Measurements from ENCODE around the gene SERPINB13.

The SERPINB13 gene

DNA sequence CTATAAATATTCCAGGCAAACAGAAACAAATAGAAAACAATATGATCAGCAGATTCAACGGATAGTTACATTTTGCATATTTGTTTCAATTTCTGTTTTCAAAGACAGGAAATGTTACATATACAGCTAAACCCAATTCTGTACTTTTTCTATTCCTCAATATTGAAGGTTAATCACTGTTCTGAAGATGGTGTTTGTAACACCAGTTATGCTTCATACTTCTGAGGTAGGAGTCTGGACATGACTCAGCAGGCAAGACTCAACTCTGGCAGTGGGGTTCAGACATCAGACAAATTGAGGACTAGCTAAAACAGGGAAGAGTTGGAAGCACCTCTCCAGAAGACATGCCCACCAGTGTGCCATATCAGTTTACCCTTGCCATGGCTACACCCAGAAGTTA lies 16.6 kb downstream of the SERPINB13 start:
- H3K9ac ChIP-seq (ENCODE audit: low read depth, low read length, poor library complexity) = no peak overlapping the region
- no peaks in the 10 kb centered on the region for H3K9me3 ChIP-seq (replicated peaks in 1 of 2; ENCODE audit: control insufficient read depth in 2 of 2, insufficient read depth in 1 of 2, low read depth in 1 of 2, low read length in 2 of 2)
- H3K27me3 ChIP-seq (ENCODE audit: control insufficient read depth in 3 of 3, insufficient read depth in 3 of 3, low read depth in 1 of 3, low read length in 3 of 3) = no peaks in the 10 kb centered on the region
- no CpG with 5 or more reads among the region's 1 CpG for WGBS, 2 donors (ENCODE audit: extremely low coverage in 2 of 2, insufficient read length in 2 of 2, insufficient replicate concordance in 1 of 2)
- H3K14ac ChIP-seq (ENCODE audit: low read length) = no peak overlapping the region
- no peaks in the 10 kb centered on the region for H3K4me1 ChIP-seq (ENCODE audit: control insufficient read depth in 2 of 2, insufficient read depth in 1 of 2, low read depth in 1 of 2, low read length in 2 of 2)
- no peak overlapping the region for H3K27ac ChIP-seq (replicated peaks; ENCODE audit: low read length)
- H3K4me2 ChIP-seq (ENCODE audit: insufficient read depth, low read length, poor library complexity, severe bottlenecking) = no peak overlapping the region
- H2AFZ ChIP-seq (ENCODE audit: low read length) = no peak overlapping the region
- H4K91ac ChIP-seq (ENCODE audit: low read depth, low read length, poor library complexity) = no peak overlapping the region
- H2BK120ac ChIP-seq (ENCODE audit: low read depth, low read length) = no peak overlapping the region
- no peak overlapping the region for H3K18ac ChIP-seq (ENCODE audit: low read length)
- no peak overlapping the region for H2BK5ac ChIP-seq (ENCODE audit: low read length)
- no peaks in the 10 kb centered on the region for H3K79me1 ChIP-seq (ENCODE audit: low read depth, low read length)
- no peaks in the 10 kb centered on the region for H3K36me3 ChIP-seq (replicated peaks in 1 of 2; ENCODE audit: control insufficient read depth in 2 of 2, insufficient read depth in 2 of 2, low read length in 2 of 2)
- DNase-seq (ENCODE audit: low spot score) = no peak
- H2AK5ac ChIP-seq (ENCODE audit: low read depth, low read length) = no peak overlapping the region
- no peak overlapping the region for H3K4ac ChIP-seq (ENCODE audit: low read length)
- no peak overlapping the region for H2BK12ac ChIP-seq (ENCODE audit: low read length)
- no peak overlapping the region for H2BK15ac ChIP-seq (ENCODE audit: low read length)
- no peak overlapping the region for H3K4me3 ChIP-seq (ENCODE audit: low read length in 2 of 2)
- no peak overlapping the region for H3K23ac ChIP-seq (ENCODE audit: low read depth, low read length, poor library complexity)
- no peak overlapping the region for H4K8ac ChIP-seq (ENCODE audit: low read depth, low read length)

DNA sequence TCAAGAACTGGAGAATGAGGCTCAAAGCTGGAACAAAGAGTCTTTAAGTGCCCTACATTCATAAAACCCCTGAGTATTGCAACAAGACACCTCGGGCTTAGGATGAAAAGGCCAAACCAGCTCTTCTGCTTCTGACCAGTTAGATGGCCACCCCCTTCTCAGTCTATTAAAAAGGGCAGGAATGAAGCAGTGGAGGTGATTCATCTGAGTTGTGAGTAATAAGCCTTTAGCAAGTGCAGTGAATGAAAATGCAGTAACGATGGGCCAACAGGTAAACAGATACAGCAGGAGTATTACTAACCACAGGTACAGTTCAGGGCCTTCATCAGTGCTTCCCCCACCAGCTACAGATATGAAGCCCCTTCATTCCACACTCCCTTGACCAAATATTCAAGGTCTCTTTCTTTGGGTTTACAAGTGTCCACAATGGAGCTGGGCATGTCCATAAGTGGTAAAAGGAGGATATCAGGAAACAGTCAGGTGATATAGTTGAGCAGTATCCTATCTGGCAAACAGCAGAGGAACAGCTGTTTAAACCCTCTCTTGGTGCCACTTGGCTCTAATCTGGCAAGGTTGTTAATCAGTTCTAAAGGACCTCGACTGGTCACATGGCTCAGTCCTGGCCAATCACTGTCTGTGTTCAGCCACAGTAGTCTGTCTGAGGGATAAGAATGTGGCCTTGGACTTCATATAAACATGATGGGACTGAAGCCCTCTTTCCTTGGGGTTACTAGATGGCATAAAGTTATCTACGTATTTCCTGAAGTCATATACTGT lies 17.8 kb downstream of the SERPINB13 start:
- DNase-seq (ENCODE audit: low spot score) = no peak
- WGBS, 2 donors (ENCODE audit: extremely low coverage in 2 of 2, insufficient read length in 2 of 2, insufficient replicate concordance in 1 of 2) = no CpG with 5 or more reads among the region's 4 CpGs
- H3K27ac ChIP-seq (replicated peaks; ENCODE audit: low read length) = no peak overlapping the region

DNA sequence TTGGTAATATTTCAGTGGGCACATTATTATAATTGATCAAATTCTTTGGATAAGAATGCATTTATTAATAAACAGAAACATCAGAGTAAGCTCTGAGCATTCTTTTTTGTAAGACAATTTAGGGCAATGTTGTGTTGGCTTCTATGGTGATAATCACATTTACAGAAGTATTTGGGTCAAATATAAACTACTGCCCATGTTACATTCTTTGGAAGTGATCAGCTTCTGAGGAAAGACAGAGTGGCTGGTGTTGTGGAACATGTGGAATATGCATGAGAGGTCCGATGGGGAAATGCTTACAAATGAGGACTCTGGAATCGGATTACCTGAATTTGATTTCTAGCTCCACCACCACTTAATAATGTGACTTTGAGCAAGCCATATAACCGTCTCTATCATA lies 19.4 kb downstream of the SERPINB13 start:
- H3K36me3 ChIP-seq (replicated peaks in 1 of 2; ENCODE audit: control insufficient read depth in 2 of 2, insufficient read depth in 2 of 2, low read length in 2 of 2) = no peaks in the 10 kb centered on the region
- WGBS, 2 donors (ENCODE audit: extremely low coverage in 2 of 2, insufficient read length in 2 of 2, insufficient replicate concordance in 1 of 2) = no CpG with 5 or more reads among the region's 3 CpGs
- no peak overlapping the region for H3K23ac ChIP-seq (ENCODE audit: low read depth, low read length, poor library complexity)
- no peak overlapping the region for H2BK12ac ChIP-seq (ENCODE audit: low read length)
- H3K79me1 ChIP-seq (ENCODE audit: low read depth, low read length) = no peaks in the 10 kb centered on the region
- DNase-seq (ENCODE audit: low spot score) = no peak
- H2BK15ac ChIP-seq (ENCODE audit: low read length) = no peak overlapping the region
- no peak overlapping the region for H2BK120ac ChIP-seq (ENCODE audit: low read depth, low read length)
- H3K4me1 ChIP-seq (ENCODE audit: control insufficient read depth in 2 of 2, insufficient read depth in 1 of 2, low read depth in 1 of 2, low read length in 2 of 2) = no peaks in the 10 kb centered on the region
- no peak overlapping the region for H3K4ac ChIP-seq (ENCODE audit: low read length)
- no peak overlapping the region for H3K4me3 ChIP-seq (ENCODE audit: low read length in 2 of 2)
- H2AK5ac ChIP-seq (ENCODE audit: low read depth, low read length) = no peak overlapping the region
- H3K18ac ChIP-seq (ENCODE audit: low read length) = no peak overlapping the region
- H2BK5ac ChIP-seq (ENCODE audit: low read length) = no peak overlapping the region
- no peak overlapping the region for H4K8ac ChIP-seq (ENCODE audit: low read depth, low read length)
- H3K14ac ChIP-seq (ENCODE audit: low read length) = no peak overlapping the region
- H3K27me3 ChIP-seq (ENCODE audit: control insufficient read depth in 3 of 3, insufficient read depth in 3 of 3, low read depth in 1 of 3, low read length in 3 of 3) = no peaks in the 10 kb centered on the region
- H3K27ac ChIP-seq (replicated peaks; ENCODE audit: low read length) = no peak overlapping the region
- no peak overlapping the region for H3K4me2 ChIP-seq (ENCODE audit: insufficient read depth, low read length, poor library complexity, severe bottlenecking)
- no peak overlapping the region for H4K91ac ChIP-seq (ENCODE audit: low read depth, low read length, poor library complexity)
- H2AFZ ChIP-seq (ENCODE audit: low read length) = no peak overlapping the region
- no peak overlapping the region for H3K9ac ChIP-seq (ENCODE audit: low read depth, low read length, poor library complexity)
- H3K9me3 ChIP-seq (replicated peaks in 1 of 2; ENCODE audit: control insufficient read depth in 2 of 2, insufficient read depth in 1 of 2, low read depth in 1 of 2, low read length in 2 of 2) = no peaks in the 10 kb centered on the region

More for the DNA sequence above, 17.8 kb downstream of the SERPINB13 start:
- no peak overlapping the region for H2AFZ ChIP-seq (ENCODE audit: low read length)
- H2BK12ac ChIP-seq (ENCODE audit: low read length) = no peak overlapping the region
- no peak overlapping the region for H2BK5ac ChIP-seq (ENCODE audit: low read length)
- no peak overlapping the region for H3K4me3 ChIP-seq (ENCODE audit: low read length in 2 of 2)
- H3K18ac ChIP-seq (ENCODE audit: low read length) = no peak overlapping the region
- H4K8ac ChIP-seq (ENCODE audit: low read depth, low read length) = no peak overlapping the region
- H3K27me3 ChIP-seq (ENCODE audit: control insufficient read depth in 3 of 3, insufficient read depth in 3 of 3, low read depth in 1 of 3, low read length in 3 of 3) = no peaks in the 10 kb centered on the region
- no peaks in the 10 kb centered on the region for H3K36me3 ChIP-seq (replicated peaks in 1 of 2; ENCODE audit: control insufficient read depth in 2 of 2, insufficient read depth in 2 of 2, low read length in 2 of 2)
- H3K4me1 ChIP-seq (ENCODE audit: control insufficient read depth in 2 of 2, insufficient read depth in 1 of 2, low read depth in 1 of 2, low read length in 2 of 2) = no peaks in the 10 kb centered on the region
- H3K9ac ChIP-seq (ENCODE audit: low read depth, low read length, poor library complexity) = no peak overlapping the region
- no peak overlapping the region for H2AK5ac ChIP-seq (ENCODE audit: low read depth, low read length)
- H3K79me1 ChIP-seq (ENCODE audit: low read depth, low read length) = no peaks in the 10 kb centered on the region
- H3K14ac ChIP-seq (ENCODE audit: low read length) = no peak overlapping the region
- no peak overlapping the region for H3K23ac ChIP-seq (ENCODE audit: low read depth, low read length, poor library complexity)
- H4K91ac ChIP-seq (ENCODE audit: low read depth, low read length, poor library complexity) = no peak overlapping the region
- H2BK120ac ChIP-seq (ENCODE audit: low read depth, low read length) = no peak overlapping the region
- no peak overlapping the region for H3K4ac ChIP-seq (ENCODE audit: low read length)
- H3K9me3 ChIP-seq (replicated peaks in 1 of 2; ENCODE audit: control insufficient read depth in 2 of 2, insufficient read depth in 1 of 2, low read depth in 1 of 2, low read length in 2 of 2) = no peaks in the 10 kb centered on the region
- H3K4me2 ChIP-seq (ENCODE audit: insufficient read depth, low read length, poor library complexity, severe bottlenecking) = no peak overlapping the region
- no peak overlapping the region for H2BK15ac ChIP-seq (ENCODE audit: low read length)

DNA sequence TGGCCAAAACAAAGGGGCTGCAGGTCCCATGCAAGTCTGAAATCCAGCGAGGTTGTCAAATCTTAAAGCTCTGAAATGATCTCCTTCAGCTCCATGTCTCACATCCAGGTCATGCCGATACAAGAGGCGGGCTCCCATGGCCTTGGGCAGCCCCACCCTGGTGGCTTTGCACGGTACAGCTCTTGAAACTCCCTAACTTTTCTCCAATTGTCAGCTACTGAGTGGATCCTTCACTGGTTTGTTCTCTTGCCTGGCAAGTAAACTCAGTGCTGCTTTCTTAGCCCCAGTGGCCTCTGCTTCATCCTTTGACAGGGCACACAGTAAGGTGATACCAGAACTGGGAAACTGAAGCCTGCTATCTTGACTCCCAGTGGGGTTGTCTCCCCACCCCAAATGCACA lies 26.3 kb downstream of the SERPINB13 start:
- Histone ChIP-seq H3K4ac (ENCODE audit: low read length) (no peak overlapping the region), H3K36me3 (replicated peaks in 1 of 2; ENCODE audit: control insufficient read depth in 2 of 2, insufficient read depth in 2 of 2, low read length in 2 of 2) (no peaks in the 10 kb centered on the region), H3K27me3 (ENCODE audit: control insufficient read depth in 3 of 3, insufficient read depth in 3 of 3, low read depth in 1 of 3, low read length in 3 of 3) (no peaks in the 10 kb centered on the region), H3K18ac (ENCODE audit: low read length) (no peak overlapping the region), H3K79me1 (ENCODE audit: low read depth, low read length) (no peaks in the 10 kb centered on the region), H2BK15ac (ENCODE audit: low read length) (no peak overlapping the region), H4K91ac (ENCODE audit: low read depth, low read length, poor library complexity) (no peak overlapping the region), H3K4me3 (ENCODE audit: low read length in 2 of 2) (no peak overlapping the region), H2AFZ (ENCODE audit: low read length) (no peak overlapping the region), H3K9ac (ENCODE audit: low read depth, low read length, poor library complexity) (no peak overlapping the region), H4K8ac (ENCODE audit: low read depth, low read length) (no peak overlapping the region), H2AK5ac (ENCODE audit: low read depth, low read length) (no peak overlapping the region), H3K9me3 (replicated peaks in 1 of 2; ENCODE audit: control insufficient read depth in 2 of 2, insufficient read depth in 1 of 2, low read depth in 1 of 2, low read length in 2 of 2) (no peaks in the 10 kb centered on the region), H3K4me2 (ENCODE audit: insufficient read depth, low read length, poor library complexity, severe bottlenecking) (no peak overlapping the region), H2BK120ac (ENCODE audit: low read depth, low read length) (no peak overlapping the region), H3K4me1 (ENCODE audit: control insufficient read depth in 2 of 2, insufficient read depth in 1 of 2, low read depth in 1 of 2, low read length in 2 of 2) (no peaks in the 10 kb centered on the region), H3K14ac (ENCODE audit: low read length) (no peak overlapping the region), H3K23ac (ENCODE audit: low read depth, low read length, poor library complexity) (no peak overlapping the region), H2BK5ac (ENCODE audit: low read length) (no peak overlapping the region), H2BK12ac (ENCODE audit: low read length) (no peak overlapping the region), H3K27ac (replicated peaks; ENCODE audit: low read length) (no peak overlapping the region)
- no CpG with 5 or more reads among the region's 4 CpGs for WGBS, 2 donors (ENCODE audit: extremely low coverage in 2 of 2, insufficient read length in 2 of 2, insufficient replicate concordance in 1 of 2)
- no peak for DNase-seq (ENCODE audit: low spot score)

Data from neuronal stem cell (in vitro differentiated cells).